NCI-H2196 (cell line): ENCODE measurements around the gene SUMO3.
"Not testable (repeated sequence)": the region's sequence is repeated elsewhere in the genome, so short reads cannot be mapped to it uniquely, and the experiment has no call there.

ENCODE experiments used
- DNase-seq: peaks from one replicate; lab custom pipeline; 2025; ENCODE audit not compliant: unreplicated experiment; lab: John Stamatoyannopoulos, UW

Gene SUMO3

GRCh38 chr21:44847261-44848056 lies 29.6 kb upstream of the SUMO3 start:
- DNase-seq: no peak

- no peak for DNase-seq
Observed at GRCh38 chr21:44846485-44847260, 28.8 kb upstream of the SUMO3 start.

- DNase-seq: no peak
Observed at GRCh38 chr21:44846224-44846484, 28.3 kb upstream of the SUMO3 start.

- no peak for DNase-seq
Observed at GRCh38 chr21:44845418-44846223, 27.8 kb upstream of the SUMO3 start.

- DNase-seq: no peak
Observed at GRCh38 chr21:44844256-44844655, 26.4 kb upstream of the SUMO3 start.

- no peak for DNase-seq
Observed at GRCh38 chr21:44842721-44843445, 25.0 kb upstream of the SUMO3 start.

- no peak for DNase-seq
Observed at GRCh38 chr21:44842087-44842486, 24.2 kb upstream of the SUMO3 start.

GRCh38 chr21:44840771-44841170 lies 22.9 kb upstream of the SUMO3 start:
- DNase-seq: no peak

GRCh38 chr21:44838951-44839350 lies 21.1 kb upstream of the SUMO3 start:
- DNase-seq: no peak

- no peak for DNase-seq
Observed at GRCh38 chr21:44838039-44838895, 20.4 kb upstream of the SUMO3 start.

- DNase-seq: no peak
Observed at GRCh38 chr21:44837537-44837936, 19.7 kb upstream of the SUMO3 start.

- no peak for DNase-seq
Observed at GRCh38 chr21:44836666-44837471, 19.0 kb upstream of the SUMO3 start.

- no peak for DNase-seq
Observed at GRCh38 chr21:44836349-44836665, 18.4 kb upstream of the SUMO3 start.

GRCh38 chr21:44835647-44835973 lies 17.7 kb upstream of the SUMO3 start:
- no peak for DNase-seq

- no peak for DNase-seq
Observed at GRCh38 chr21:44834951-44835646, 17.2 kb upstream of the SUMO3 start.

GRCh38 chr21:44834231-44834950 lies 16.5 kb upstream of the SUMO3 start:
- no peak for DNase-seq

GRCh38 chr21:44833663-44834062 lies 15.8 kb upstream of the SUMO3 start:
- DNase-seq: no peak

- DNase-seq: not testable (repeated sequence)
Observed at GRCh38 chr21:44832516-44833255, 14.8 kb upstream of the SUMO3 start.
